Panc1 (cell line): Measurements from ENCODE around the gene CMTM3. TPM values are rescaled to one million over a fixed set of nuclear protein-coding genes. Genes with fewer than 3 reads are reported as not detected.

Experiments used
- ATAC-seq: fragments of 200-7000 bp; cut with Tn5 transposase; 2 replicates; pipeline ENCODE4 v1.9.1; 2020; ENCODE audit warnings: mild to moderate bottlenecking, moderate library complexity
- BruUV-seq: library from RNA; stranded (reverse); fragments of 400-500 nt; replicated peaks from 2 replicates; lab custom pipeline; 2021; lab: Mats Ljungman, UMichigan
- CTCF ChIA-PET: fragments of 300-600 bp; sonication (Branson Sonifier 250); formaldehyde crosslinking; loops from one replicate; lab custom pipeline; 2022; ENCODE audit warnings: antibody characterized with exemption; lab: Charles Lee
- POLR2A ChIA-PET: fragments of 300-600 bp; sonication (Branson Sonifier 250); formaldehyde crosslinking; loops from one replicate; lab custom pipeline; 2022; ENCODE audit warnings: antibody characterized with exemption; lab: Charles Lee
- DNase-seq: peaks from one replicate; pipeline ENCODE4 v3.0.0-alpha.2; 2010; ENCODE audit warnings: low read depth, low spot score
- H3K27ac ChIP-seq: 2 replicates; pipeline ENCODE4 v1.5.1; 2011; ENCODE audit warnings: mild to moderate bottlenecking, low read length, inconsistent platforms
- H3K27me3 ChIP-seq: fragments of 200-500 bp; sonication (Bioruptor generic); 2 replicates; pipeline ENCODE4 v1.6.0; 2014; ENCODE audit warnings: low read length, inconsistent platforms; ENCODE audit not compliant: control insufficient read depth, insufficient read depth
- H3K36me3 ChIP-seq: fragments of 200-500 bp; sonication (Bioruptor generic); 2 replicates; pipeline ENCODE4 v1.5.1; 2014; ENCODE audit warnings: inconsistent platforms, mild to moderate bottlenecking, low read length, moderate library complexity; ENCODE audit not compliant: control insufficient read depth, insufficient read depth
- H3K4me1 ChIP-seq: 2 replicates; pipeline ENCODE4 v1.5.1; 2011; ENCODE audit warnings: inconsistent platforms, mild to moderate bottlenecking, low read length, moderate library complexity; ENCODE audit not compliant: control insufficient read depth, insufficient read depth
- H3K4me3 ChIP-seq, 2 experiments: 2 replicates each; pipeline ENCODE4 v1.5.1; 2011 to 2012; ENCODE audit warnings: low read depth in 2 of 2, low read length in 2 of 2, mild to moderate bottlenecking in 2 of 2, inconsistent platforms in 1 of 2, moderate library complexity in 1 of 2
- H3K9me3 ChIP-seq: fragments of 200-500 bp; sonication (Bioruptor generic); 2 replicates; pipeline ENCODE4 v1.5.1; 2014; ENCODE audit warnings: low read depth, mild to moderate bottlenecking, inconsistent platforms, low read length, moderate library complexity; ENCODE audit not compliant: control insufficient read depth, insufficient read depth
- CTCF ChIP-seq: fragments of 450-650 bp; IDR thresholded peaks from 2 replicates; pipeline ENCODE4 v1.5.1; 2017; ENCODE audit warnings: mild to moderate bottlenecking
- POLR2AphosphoS5 ChIP-seq: IDR thresholded peaks from 2 replicates; pipeline ENCODE4 v1.6.1; 2012; ENCODE audit warnings: mild to moderate bottlenecking, low read depth, low read length, moderate library complexity
- SIN3A ChIP-seq: IDR thresholded peaks from 2 replicates; pipeline ENCODE4 v1.6.1; 2012; ENCODE audit warnings: low read depth, mild to moderate bottlenecking, low read length, moderate library complexity, borderline replicate concordance; ENCODE audit not compliant: insufficient read depth
- TCF7L2 ChIP-seq: IDR thresholded peaks from 2 replicates; pipeline ENCODE4 v1.6.1; 2011; ENCODE audit warnings: mild to moderate bottlenecking, low read depth, low read length, inconsistent platforms
- in situ Hi-C: cut with HindIII; loops from 2 replicates; pipeline ENCODE4 v1.10.0; 2016; ENCODE audit warnings: low sequenced_read_pairs, low pct_unique_long_range_greater_than_20kb
- intact Hi-C: fragments of 100-400 bp; cut with micrococcal nuclease; formaldehyde crosslinking; loops from one replicate; pipeline ENCODE4 v1.10.0; 2022; ENCODE audit not compliant: unreplicated experiment
- total RNA-seq: library from RNA; stranded (reverse); gene quantifications from one replicate; pipeline ENCODE4 v1.2.1, GENCODE V29; 2021; ENCODE audit not compliant: unreplicated experiment
- TF ChIP-seq, protein P1 (sequence below), 2 experiments: IDR thresholded peaks; 2 replicates each; pipeline ENCODE4 v1.6.1; 2011 to 2012; ENCODE audit warnings: low read depth in 2 of 2, control low read depth in 1 of 2, low read length in 1 of 2, mild to moderate bottlenecking in 1 of 2, moderate library complexity in 1 of 2; ENCODE audit not compliant: insufficient read depth in 1 of 2

The CMTM3 gene
- total RNA-seq, 1 experiment from 2014 or later, result 45.8 TPM

GRCh38 chr16:66585481-66586239 lies 18.8 kb upstream of the CMTM3 start:
- DNase-seq (no peak), ATAC-seq (no peak)
- Histone ChIP-seq H3K4me1 (no peaks in the 10 kb centered on the region), H3K9me3 (no peaks in the 10 kb centered on the region), H3K27me3 (no peaks in the 10 kb centered on the region), H3K36me3 (no peaks in the 10 kb centered on the region), H3K27ac (no peak overlapping the region), H3K4me3 (no peak overlapping the region)
- intact Hi-C loops, result no loop called here
- in situ Hi-C loops, result no loop called here
- BruUV-seq, result no TSS peak
- TF ChIP-seq SIN3A (no peak), CTCF (no peak), POLR2AphosphoS5 (no peak), TCF7L2 (no peak)
- ChIA-PET CTCF (no interaction called here), POLR2A (no interaction called here)

DNA sequence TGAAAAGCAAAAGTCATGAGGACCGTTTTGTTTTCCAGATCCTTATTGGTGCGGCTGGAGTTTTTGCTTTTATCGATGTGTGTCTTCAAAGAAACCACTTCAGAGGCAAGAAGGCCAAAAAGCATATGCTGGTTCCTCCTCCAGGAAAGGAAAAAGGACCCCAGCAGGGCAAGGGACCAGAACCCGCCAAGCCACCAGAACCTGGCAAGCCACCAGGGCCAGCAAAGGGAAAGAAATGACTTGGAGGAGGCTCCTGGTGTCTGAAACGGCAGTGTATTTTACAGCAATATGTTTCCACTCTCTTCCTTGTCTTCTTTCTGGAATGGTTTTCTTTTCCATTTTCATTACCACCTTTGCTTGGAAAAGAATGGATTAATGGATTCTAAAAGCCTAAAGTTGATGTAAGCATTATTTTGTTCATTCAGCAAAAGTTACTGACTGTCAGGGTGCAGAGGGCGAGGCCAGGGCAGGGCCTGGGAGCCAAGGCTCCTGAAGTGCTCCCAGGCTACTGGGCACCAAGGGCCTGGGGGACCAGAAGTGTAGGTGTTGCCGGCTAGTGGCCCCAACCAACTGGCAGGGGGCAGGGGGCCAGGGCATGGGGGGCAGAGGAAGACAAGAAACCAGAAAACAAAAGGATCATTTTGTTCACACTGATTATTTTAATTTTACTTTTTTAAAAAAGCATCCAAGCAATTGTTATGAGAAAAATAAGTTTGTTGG lies 16.5 kb upstream of the CMTM3 start:
- H3K36me3 ChIP-seq, result no peaks in the 10 kb centered on the region
- ATAC-seq (no peak), DNase-seq (no peak)
- ChIA-PET CTCF (no interaction called here), POLR2A (no interaction called here)
- in situ Hi-C loops, result no loop called here
- intact Hi-C loops, result no loop called here
- no peak overlapping the region for H3K27ac ChIP-seq
- H3K4me1 ChIP-seq, result no peaks in the 10 kb centered on the region
- H3K27me3 ChIP-seq, result no peaks in the 10 kb centered on the region
- TF ChIP-seq SIN3A (no peak), POLR2AphosphoS5 (no peak), CTCF (no peak), TCF7L2 (no peak)
- TF ChIP-seq, protein P1, sequence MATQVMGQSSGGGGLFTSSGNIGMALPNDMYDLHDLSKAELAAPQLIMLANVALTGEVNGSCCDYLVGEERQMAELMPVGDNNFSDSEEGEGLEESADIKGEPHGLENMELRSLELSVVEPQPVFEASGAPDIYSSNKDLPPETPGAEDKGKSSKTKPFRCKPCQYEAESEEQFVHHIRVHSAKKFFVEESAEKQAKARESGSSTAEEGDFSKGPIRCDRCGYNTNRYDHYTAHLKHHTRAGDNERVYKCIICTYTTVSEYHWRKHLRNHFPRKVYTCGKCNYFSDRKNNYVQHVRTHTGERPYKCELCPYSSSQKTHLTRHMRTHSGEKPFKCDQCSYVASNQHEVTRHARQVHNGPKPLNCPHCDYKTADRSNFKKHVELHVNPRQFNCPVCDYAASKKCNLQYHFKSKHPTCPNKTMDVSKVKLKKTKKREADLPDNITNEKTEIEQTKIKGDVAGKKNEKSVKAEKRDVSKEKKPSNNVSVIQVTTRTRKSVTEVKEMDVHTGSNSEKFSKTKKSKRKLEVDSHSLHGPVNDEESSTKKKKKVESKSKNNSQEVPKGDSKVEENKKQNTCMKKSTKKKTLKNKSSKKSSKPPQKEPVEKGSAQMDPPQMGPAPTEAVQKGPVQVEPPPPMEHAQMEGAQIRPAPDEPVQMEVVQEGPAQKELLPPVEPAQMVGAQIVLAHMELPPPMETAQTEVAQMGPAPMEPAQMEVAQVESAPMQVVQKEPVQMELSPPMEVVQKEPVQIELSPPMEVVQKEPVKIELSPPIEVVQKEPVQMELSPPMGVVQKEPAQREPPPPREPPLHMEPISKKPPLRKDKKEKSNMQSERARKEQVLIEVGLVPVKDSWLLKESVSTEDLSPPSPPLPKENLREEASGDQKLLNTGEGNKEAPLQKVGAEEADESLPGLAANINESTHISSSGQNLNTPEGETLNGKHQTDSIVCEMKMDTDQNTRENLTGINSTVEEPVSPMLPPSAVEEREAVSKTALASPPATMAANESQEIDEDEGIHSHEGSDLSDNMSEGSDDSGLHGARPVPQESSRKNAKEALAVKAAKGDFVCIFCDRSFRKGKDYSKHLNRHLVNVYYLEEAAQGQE (IDR thresholded peaks at IDR 0.05; ENCODE audit: insufficient read depth in 1 of 2, low read depth in 2 of 2, low read length in 1 of 2), result no peak
- no peaks in the 10 kb centered on the region for H3K9me3 ChIP-seq
- BruUV-seq, result no TSS peak
- no peak overlapping the region for H3K4me3 ChIP-seq
